ENCODE results near the gene JAK1. TPM values are rescaled to one million over a fixed set of nuclear protein-coding genes. Genes with fewer than 3 reads are reported as not detected.

JAK1 gene
- total and polyA plus RNA-seq, 10 of the 15 experiments (the other 5 are each of a cell fraction or from before 2014, with no cell fraction given): 9.6 to 45.5 (median 35.7) TPM

DNA sequence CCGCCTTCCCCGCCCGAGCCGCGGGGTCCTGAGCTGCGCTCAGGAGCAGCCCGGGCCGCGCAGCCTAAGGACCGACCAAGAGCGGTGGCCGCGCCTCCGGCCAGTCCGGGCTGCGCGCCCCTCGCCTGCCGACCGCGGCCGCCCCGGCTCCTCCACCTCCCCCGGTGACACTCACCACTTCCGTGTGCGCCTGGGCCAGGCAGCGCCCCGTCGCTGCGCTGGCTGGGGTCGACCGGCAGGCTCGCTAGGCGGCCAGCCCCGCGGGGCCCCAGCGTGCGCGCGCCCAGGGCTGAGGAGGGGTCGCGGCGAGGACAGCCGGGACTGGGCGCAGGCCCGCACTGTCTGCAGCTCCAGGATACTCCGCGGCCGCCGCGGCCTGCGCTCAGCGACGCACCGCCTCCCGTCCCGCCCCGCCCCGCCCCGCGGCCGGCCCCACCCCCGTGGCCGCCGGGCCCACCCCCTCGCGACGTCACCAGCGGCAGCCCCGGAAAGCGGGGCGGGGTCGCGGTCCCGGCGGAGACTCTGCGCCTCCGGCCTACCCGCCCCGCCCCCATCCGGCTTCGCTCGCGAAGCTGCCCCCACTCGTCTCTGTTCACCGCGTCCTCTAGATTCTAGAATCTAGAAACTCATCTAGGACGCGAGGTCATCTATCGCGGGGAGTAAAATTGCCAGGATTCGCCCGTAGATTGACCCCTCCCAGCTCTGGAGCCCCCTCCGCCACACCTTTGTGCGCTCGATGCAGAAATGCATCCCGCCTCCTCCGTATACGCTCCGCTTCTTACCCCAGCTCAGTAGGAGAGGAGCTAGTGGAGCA is at the start of gene JAK1 (continued):
- TF ChIP-seq, protein P1, sequence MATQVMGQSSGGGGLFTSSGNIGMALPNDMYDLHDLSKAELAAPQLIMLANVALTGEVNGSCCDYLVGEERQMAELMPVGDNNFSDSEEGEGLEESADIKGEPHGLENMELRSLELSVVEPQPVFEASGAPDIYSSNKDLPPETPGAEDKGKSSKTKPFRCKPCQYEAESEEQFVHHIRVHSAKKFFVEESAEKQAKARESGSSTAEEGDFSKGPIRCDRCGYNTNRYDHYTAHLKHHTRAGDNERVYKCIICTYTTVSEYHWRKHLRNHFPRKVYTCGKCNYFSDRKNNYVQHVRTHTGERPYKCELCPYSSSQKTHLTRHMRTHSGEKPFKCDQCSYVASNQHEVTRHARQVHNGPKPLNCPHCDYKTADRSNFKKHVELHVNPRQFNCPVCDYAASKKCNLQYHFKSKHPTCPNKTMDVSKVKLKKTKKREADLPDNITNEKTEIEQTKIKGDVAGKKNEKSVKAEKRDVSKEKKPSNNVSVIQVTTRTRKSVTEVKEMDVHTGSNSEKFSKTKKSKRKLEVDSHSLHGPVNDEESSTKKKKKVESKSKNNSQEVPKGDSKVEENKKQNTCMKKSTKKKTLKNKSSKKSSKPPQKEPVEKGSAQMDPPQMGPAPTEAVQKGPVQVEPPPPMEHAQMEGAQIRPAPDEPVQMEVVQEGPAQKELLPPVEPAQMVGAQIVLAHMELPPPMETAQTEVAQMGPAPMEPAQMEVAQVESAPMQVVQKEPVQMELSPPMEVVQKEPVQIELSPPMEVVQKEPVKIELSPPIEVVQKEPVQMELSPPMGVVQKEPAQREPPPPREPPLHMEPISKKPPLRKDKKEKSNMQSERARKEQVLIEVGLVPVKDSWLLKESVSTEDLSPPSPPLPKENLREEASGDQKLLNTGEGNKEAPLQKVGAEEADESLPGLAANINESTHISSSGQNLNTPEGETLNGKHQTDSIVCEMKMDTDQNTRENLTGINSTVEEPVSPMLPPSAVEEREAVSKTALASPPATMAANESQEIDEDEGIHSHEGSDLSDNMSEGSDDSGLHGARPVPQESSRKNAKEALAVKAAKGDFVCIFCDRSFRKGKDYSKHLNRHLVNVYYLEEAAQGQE (IDR thresholded peaks at IDR 0.05; ENCODE audit: low read depth, low read length): no peak
- TF ChIP-seq, protein P2, sequence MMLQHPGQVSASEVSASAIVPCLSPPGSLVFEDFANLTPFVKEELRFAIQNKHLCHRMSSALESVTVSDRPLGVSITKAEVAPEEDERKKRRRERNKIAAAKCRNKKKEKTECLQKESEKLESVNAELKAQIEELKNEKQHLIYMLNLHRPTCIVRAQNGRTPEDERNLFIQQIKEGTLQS (IDR thresholded peaks at IDR 0.05; ENCODE audit: borderline replicate concordance, extremely low read depth, low read depth, low read length): no peak
- no peak for TF ChIP-seq YY1 (IDR thresholded peaks at IDR 0.05; ENCODE audit: low read depth, low read length)
- TF ChIP-seq, protein P3, sequence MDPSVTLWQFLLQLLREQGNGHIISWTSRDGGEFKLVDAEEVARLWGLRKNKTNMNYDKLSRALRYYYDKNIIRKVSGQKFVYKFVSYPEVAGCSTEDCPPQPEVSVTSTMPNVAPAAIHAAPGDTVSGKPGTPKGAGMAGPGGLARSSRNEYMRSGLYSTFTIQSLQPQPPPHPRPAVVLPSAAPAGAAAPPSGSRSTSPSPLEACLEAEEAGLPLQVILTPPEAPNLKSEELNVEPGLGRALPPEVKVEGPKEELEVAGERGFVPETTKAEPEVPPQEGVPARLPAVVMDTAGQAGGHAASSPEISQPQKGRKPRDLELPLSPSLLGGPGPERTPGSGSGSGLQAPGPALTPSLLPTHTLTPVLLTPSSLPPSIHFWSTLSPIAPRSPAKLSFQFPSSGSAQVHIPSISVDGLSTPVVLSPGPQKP (IDR thresholded peaks at IDR 0.05; ENCODE audit: low read depth, low read length): no peak; the same call in 1 of the 2 replicates
- TF ChIP-seq, protein P4, sequence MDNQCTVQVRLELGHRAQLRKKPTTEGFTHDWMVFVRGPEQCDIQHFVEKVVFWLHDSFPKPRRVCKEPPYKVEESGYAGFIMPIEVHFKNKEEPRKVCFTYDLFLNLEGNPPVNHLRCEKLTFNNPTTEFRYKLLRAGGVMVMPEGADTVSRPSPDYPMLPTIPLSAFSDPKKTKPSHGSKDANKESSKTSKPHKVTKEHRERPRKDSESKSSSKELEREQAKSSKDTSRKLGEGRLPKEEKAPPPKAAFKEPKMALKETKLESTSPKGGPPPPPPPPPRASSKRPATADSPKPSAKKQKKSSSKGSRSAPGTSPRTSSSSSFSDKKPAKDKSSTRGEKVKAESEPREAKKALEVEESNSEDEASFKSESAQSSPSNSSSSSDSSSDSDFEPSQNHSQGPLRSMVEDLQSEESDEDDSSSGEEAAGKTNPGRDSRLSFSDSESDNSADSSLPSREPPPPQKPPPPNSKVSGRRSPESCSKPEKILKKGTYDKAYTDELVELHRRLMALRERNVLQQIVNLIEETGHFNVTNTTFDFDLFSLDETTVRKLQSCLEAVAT (IDR thresholded peaks at IDR 0.05): no peak
- TF ChIP-seq, protein P5, sequence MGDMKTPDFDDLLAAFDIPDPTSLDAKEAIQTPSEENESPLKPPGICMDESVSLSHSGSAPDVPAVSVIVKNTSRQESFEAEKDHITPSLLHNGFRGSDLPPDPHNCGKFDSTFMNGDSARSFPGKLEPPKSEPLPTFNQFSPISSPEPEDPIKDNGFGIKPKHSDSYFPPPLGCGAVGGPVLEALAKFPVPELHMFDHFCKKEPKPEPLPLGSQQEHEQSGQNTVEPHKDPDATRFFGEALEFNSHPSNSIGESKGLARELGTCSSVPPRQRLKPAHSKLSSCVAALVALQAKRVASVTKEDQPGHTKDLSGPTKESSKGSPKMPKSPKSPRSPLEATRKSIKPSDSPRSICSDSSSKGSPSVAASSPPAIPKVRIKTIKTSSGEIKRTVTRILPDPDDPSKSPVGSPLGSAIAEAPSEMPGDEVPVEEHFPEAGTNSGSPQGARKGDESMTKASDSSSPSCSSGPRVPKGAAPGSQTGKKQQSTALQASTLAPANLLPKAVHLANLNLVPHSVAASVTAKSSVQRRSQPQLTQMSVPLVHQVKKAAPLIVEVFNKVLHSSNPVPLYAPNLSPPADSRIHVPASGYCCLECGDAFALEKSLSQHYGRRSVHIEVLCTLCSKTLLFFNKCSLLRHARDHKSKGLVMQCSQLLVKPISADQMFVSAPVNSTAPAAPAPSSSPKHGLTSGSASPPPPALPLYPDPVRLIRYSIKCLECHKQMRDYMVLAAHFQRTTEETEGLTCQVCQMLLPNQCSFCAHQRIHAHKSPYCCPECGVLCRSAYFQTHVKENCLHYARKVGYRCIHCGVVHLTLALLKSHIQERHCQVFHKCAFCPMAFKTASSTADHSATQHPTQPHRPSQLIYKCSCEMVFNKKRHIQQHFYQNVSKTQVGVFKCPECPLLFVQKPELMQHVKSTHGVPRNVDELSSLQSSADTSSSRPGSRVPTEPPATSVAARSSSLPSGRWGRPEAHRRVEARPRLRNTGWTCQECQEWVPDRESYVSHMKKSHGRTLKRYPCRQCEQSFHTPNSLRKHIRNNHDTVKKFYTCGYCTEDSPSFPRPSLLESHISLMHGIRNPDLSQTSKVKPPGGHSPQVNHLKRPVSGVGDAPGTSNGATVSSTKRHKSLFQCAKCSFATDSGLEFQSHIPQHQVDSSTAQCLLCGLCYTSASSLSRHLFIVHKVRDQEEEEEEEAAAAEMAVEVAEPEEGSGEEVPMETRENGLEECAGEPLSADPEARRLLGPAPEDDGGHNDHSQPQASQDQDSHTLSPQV (IDR thresholded peaks at IDR 0.05): no peak
- peak; percentile 99 for TF ChIP-seq GATAD2B (conservative IDR thresholded peaks at IDR 0.05; ENCODE audit: low read depth)
- no peak for TF ChIP-seq KDM1A (IDR thresholded peaks at IDR 0.05; ENCODE audit: borderline replicate concordance)
- TF ChIP-seq, protein P6, sequence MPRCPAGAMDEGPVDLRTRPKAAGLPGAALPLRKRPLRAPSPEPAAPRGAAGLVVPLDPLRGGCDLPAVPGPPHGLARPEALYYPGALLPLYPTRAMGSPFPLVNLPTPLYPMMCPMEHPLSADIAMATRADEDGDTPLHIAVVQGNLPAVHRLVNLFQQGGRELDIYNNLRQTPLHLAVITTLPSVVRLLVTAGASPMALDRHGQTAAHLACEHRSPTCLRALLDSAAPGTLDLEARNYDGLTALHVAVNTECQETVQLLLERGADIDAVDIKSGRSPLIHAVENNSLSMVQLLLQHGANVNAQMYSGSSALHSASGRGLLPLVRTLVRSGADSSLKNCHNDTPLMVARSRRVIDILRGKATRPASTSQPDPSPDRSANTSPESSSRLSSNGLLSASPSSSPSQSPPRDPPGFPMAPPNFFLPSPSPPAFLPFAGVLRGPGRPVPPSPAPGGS (IDR thresholded peaks at IDR 0.05; ENCODE audit: borderline replicate concordance, insufficient read depth, low read depth, low read length, poor library complexity, severe bottlenecking): no peak
- TF ChIP-seq, protein P7, sequence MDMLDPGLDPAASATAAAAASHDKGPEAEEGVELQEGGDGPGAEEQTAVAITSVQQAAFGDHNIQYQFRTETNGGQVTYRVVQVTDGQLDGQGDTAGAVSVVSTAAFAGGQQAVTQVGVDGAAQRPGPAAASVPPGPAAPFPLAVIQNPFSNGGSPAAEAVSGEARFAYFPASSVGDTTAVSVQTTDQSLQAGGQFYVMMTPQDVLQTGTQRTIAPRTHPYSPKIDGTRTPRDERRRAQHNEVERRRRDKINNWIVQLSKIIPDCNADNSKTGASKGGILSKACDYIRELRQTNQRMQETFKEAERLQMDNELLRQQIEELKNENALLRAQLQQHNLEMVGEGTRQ (IDR thresholded peaks at IDR 0.05; ENCODE audit: borderline replicate concordance, low read depth, low read length): no peak
- TF ChIP-seq SIX5 (IDR thresholded peaks at IDR 0.05; ENCODE audit: low read depth, low read length, severe bottlenecking): no peak
- TF ChIP-seq SUPT20H (IDR thresholded peaks at IDR 0.05; ENCODE audit: borderline replicate concordance, control insufficient read depth, low read depth, low read length): no peak
- TF ChIP-seq RAD51 (IDR thresholded peaks at IDR 0.05): no peak
- peak; percentile 53; the same call in 1 of the 2 replicates for TF ChIP-seq SIN3A (IDR thresholded peaks at IDR 0.05; ENCODE audit: low read depth, low read length)
